DMS79 (cell line): ENCODE results near the gene RXRG.
A peak's percentile ranks its signal among the peaks of the same experiment; 100 is the strongest.

Experiments
- DNase-seq: peaks from one replicate; lab custom pipeline; 2025; lab: John Stamatoyannopoulos, UW

The RXRG gene

DNA sequence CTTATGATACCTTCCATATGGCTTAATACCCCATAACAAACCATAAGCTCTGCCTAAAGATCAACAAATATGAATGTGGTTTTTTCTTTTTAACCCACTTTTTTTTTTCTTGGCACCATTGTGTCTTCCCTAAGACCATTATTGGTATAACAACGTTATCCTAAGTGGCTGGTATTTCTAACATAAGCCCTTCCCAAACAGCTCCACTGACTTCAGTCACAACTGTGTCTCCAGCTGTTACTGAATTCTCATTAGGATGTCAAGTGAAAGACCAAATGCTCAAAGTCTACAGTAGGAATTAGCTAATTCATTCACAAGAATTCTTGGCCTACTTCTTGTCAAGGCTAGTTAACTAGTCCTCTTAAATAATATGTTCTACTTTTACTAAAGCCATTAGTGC lies 4.2 kb upstream of the RXRG start:
- no peak for DNase-seq

DNA sequence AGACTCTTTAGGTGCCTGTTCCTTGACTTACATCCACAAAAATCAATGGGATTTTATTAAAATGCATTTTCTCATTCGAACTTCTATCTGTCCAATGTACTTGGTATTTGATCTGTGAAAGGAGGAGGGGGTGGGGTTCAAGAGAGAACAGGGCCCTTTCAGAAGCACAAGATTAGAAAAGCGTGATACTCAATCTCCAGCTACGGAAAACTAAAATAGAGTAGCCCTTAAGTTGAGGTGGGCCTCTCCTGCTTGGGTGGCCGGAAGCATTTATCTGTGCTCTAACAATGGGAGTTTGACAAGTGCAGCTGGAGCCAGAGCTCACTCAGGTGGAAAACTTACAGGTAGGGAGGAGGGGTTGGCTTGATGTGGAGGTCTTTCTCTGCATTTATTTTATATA lies 462 bp upstream of the RXRG start:
- DNase-seq, result no peak

DNA sequence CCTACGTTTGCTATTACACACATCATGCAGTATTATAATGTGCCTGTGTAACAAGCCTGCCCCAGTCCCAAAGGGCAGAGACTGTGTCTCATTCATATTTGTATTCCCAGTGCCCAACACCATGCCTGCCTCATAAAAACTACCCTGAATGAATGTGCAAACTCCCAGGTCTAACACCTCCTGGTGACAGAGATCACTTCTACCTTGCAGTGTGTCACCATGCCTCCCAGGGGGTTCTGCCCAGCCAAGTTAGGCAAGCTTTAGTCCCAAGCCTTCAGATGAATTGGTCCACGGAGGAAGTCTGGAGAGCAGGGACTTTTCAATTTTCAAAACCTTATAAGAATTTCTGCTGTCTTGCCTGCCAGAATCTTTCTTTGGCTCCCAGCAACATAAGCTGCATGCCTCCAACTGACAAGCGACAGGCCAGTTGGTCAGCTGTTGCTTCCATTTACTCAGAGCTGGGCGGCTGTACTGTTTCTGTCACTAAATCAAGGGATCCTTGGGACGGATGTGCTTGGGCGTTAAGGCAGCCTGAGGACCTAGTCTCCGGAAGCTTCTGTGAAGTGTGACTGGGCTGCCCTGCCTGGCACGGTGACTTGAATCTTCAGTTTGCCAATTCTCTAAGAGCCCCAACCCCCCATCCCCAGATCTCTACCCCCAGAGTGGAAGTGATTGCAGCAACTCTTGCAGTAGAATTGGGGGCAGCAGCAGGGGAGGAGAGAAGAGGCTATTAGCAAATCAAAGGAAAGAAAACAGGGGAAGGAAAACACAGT lies 1.2 kb downstream of the RXRG start:
- no peak for DNase-seq

DNA sequence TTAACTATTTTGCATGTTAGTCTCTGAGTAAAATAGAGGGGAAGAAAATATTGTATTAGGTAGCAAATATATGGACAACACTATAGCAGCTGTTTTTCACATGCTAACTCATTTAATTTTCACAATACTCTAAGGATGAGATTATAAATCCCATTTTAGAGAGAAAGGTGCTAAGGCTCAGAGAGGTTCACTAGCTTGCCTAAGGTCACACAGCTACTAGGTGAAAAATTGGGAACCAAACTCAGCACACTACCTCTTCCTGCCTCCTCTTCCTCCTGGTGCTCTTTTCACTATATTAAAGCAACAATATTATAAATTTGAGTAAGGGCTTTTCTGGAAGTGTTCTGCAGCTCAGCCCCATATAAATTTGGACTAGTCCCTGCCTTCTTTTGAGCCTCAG lies 2.3 kb downstream of the RXRG start:
- no peak for DNase-seq

DNA sequence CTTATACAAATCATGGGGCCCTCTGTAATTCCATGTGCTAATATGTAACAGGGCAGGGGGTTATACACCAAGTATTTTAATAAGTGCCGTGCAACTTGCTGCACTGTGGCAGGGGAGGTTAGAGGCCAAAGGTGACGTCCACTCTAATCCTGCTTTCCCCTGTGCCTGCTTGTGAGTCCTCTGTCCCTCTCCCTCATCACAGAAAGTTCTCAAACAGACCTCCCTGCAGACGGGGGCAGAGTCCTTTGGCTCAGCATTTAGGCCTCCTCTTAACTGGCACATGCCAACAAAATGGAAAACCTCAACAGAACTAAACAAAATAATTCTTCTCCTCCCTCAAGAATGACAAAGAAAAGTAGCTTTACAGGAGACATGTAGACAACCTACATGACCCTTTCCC lies 2.9 kb downstream of the RXRG start:
- no peak for DNase-seq

DNA sequence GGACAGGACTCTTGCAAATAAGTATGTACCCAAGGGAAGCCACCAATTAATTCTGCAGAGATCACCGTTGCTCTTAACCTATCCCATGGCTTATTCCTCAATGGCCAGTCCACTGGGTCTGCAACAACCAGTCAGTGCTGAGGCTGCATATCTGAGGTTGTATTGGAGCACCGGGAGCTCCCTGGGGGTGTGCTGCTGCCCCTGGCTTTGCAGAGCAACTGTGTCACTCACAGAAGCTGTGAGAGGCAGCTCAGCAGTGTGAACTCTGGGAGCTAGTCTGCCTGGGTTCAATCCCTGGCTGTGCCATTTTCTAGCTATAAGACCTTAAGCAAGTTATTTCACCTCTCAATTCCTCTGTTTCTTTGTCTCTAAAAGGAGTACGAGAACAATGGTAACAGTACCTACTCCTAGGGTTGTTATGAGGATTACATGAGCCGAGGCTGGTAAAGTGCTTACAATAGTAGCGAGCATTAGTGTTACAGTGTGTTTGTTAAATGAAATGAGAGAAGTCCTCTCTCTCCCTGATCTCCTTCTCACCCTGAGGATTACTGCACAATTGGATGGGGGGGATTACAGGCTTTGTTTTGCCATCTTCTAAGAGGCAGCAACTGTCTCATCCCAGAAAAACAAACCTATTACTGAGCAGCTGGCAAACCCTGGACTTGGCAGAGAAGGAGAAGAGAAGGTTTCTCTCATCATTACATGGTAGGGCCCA lies 3.6 kb downstream of the RXRG start:
- DNase-seq, result no peak

DNA sequence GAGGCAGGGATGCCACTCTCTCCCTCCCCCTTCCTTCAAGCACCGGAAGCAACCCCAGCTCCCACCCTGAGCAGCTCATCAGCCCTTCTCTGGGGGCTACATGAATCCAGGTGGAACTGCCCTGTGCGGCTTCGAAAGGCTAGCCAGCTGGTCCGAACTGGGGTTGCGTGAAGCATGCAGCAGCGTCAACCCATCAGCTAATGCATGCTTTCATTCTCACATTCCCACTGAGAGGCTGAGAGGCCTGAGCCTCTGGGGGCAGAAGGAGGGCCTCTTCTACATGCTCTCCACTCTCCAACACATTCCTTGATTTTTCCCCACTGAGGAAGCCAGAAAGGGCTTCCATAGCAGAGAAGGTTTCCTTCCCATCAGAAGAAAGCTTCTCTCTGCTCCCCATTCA lies 5.6 kb downstream of the RXRG start:
- DNase-seq, result no peak

DNA sequence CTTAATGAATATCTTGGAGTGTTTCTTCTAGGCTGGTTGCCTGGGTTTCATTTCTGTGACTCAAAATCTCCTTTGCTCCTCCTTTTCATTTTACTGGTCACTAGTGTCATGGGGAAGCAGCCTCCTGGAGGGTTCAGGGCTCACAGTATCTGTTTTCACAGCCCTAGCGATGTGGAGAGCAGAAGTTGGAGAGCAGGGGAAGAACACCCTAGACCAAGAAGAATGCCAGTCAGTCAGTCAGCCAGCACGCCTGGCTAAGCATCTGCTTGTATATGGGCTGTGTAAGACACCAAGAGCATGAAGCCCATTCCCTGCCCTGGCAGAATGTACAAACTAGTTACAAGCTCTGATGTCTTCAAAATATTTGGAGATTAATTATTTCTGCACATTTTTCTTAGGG lies 7.9 kb downstream of the RXRG start:
- no peak for DNase-seq

DNA sequence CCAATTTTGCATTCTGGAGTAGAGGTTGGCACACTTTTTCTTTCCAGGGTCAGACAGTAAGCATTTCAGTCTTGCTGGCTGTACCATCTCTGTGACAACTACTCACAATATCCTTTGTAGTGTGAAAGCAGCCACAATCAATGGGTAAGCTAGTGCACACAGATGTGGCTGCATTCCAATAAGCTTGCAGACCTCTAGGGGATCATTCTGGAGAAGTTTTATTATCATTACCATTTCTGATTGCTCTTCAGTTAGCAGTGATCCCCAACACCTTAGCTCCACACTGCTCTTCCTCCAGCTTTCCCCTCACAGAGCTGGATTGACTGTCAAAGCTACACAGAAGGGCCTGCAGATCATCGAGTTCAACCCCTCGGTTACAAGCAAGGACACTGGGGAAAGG lies 9.1 kb downstream of the RXRG start:
- no peak for DNase-seq

DNA sequence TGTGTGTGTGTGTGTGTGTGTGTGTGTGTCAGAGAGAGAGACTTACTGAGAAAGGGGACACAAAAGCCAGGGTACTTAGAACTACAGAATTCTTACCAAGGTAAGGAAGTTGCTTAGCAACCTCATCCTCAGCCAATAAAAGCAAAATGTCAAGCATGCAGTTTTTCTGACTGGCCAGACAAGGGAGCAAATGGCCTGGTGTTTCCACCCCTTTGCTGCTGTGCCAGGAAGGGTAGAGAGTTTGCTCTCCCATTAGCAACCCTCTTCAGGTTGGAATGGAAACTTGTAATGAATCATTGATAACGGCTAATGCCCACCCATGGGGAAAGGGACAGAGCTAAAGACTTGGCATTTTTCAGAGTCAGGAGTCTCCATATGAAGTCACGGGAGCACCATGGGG lies 10.6 kb downstream of the RXRG start:
- DNase-seq, result peak; percentile 62

DNA sequence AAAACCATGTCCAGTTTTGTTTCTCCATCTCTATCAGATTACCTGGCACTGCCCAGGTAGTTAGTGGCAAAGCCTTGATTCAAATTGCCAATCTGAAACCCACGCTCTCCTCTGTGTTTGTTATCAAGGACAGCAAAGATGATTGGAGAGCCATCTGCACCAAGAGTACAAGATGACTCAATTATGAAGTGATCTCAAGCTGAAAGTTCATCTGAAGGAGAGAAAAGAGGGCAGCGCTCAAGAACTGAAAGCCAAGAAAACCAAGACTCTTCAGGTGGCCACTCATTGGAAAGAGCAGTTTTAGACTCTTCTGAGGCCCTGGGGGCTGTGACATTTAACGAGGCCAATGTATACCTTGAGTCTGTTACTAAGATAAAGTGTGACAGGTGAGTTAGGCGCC lies 13.8 kb downstream of the RXRG start:
- peak; percentile 26 for DNase-seq

DNA sequence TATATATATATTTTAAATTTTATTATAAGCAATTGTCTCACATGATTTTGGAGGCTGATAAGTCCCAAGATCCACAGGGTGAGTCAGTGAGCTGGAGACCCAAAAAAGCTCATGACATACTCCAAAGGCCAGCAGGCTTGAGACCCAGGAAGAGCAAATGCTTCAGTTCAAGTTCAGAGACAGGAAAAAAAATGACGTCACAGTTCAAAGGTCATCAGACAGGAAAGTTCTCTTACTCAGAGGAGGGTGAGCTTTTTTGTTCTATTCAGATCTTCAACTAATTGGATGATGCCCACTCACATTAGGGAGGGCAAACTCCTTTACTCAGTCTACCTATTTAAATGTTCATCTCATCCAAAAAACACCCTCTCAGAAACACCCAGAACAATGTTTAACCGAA lies 18.2 kb downstream of the RXRG start:
- no peak for DNase-seq

DNA sequence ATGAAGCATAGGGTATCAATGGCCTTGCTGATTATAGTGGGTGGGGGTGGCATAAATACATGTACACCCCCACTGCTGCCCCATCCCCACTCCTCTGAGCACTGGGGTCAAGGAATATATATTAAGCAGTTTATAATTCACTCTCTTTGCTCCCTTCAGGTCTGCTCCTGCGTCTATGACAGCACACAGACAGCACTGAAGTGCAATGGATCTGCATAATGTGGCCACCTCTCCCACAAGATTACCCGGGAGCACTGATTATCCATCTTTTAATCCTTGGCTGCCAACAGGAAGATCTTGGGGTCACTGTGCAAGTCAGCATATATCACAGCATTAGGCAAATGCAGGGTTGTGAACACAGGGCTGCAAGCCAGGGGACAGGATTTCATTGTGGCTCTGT lies 19.3 kb downstream of the RXRG start:
- DNase-seq, result no peak

DNA sequence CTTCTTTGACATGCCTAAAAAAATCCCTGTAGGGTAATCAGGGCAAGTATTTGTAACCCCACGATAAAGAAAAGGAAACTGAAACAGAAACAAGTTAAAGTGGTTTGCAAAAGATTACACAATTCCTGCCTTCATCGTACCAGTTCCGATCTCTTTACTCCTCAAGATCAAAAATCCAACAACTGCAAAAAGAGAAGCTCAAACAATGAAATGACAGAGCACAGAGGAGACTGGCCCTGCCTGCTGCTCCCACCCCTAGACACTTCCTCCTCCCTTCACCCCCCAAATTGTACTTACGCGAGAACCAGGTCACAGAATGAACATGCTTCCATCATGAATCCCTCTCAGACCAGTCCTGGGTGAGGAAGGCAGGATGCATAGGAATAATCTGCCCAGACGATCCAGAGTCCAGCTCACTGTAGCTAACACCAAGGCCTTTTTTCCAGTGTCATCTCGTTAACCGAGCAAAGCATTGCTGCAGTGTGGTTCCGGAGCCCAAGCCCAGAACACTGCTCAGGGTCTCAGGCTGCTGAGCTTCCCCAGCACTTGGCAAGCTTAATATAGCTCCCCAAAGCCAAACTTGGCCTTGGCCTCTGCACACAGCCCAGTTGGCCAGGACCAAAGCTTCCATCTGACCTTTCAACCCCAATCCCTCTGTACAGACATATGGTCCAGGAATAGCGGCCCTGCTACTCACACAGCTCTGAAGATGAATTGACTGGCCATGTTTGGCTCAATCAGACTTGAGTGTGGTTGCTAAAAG lies 20.3 kb downstream of the RXRG start:
- no peak for DNase-seq

DNA sequence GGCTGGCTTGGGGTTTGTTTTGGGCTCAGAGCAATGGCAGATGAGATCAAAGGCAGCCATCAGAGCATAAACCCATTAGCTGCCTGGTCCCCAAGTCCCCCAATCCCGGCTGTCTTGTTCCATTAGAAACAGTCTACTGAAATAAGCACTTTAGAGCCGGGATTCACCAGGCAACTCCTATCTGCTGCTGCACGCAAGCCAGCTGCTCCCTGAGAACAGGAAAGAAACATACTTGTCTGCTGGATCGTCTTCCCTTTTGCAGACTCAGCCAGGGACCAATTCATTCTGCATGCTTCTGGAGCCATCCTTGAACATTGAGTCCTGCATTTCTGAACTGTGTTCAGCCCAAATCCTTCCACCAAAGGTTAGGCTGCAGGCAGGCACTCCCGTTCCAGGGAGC lies 21.8 kb downstream of the RXRG start:
- no peak for DNase-seq

DNA sequence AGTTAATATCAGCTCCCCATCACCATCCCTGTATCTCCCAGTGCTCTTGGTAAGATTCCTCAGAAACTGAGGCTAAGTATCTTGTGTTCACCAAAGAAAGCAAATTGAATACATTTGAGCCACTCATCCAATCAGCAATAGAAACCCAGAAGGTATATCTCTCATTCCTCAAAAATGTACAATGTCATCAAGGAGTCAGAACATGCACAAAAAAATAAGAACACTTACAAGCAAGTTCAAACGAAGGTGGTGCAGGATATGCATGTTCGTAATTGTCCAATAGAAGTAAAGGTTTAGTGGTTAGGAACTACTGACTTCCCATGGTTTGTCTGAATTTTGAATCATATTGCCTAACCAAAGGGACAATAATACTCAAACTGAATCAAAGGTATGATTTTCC lies 24.3 kb downstream of the RXRG start:
- DNase-seq, result no peak

DNA sequence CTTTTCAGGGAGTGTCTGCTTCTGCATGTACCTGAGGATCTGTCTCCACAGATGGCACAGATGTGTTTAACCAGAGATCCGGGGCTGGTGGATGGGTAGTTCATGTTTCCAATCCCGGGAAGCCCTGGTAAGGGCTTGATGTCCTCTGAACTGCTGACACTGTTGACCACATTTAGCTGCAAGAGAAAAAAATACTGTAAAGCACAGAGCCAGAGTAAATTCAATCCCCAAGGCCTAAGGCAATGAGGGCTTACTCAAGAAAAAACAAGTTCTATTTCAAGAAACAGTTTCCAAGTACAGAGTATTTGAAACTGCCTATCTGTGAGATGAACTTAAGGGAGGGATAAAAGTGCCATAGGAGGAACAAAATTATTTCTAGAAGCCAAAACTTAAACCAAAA lies 25.1 kb downstream of the RXRG start:
- no peak for DNase-seq

DNA sequence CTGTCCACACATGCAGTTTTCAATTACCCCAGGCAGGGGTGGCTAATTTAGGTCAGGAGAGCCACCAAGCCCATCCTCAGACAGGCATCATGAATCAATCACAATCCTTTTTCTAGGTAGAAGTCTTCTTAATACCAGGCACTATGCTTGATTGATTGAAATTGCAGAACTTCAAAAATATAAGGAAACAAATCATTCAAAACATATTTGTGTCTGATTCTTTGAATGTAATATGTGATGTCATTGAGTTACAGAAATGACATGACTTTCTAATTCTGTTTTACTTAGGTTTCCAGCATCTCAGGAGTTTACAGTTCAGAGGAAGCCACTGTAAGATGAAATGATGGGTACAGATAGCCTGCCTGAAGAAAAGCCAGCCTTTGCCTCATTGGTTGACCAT lies 26.7 kb downstream of the RXRG start:
- no peak for DNase-seq

DNA sequence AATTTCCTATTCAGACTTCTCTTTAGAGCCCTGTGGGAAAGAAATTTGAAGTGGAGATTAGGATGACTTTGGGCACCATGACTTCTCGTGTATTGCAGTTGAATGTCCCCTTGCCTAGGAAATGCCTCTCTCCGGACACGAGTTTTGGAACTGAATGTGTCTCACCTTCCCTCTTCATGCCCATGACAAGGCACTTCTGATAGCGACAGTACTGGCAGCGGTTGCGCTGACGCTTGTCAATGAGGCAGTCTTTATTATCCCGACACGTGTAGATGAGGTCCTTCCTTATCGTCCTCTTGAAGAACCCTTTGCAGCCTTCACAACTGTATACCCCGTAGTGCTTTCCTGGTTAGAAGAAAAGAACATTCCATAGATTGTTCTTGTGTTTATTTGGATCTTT lies 28.1 kb downstream of the RXRG start:
- no peak for DNase-seq

DNA sequence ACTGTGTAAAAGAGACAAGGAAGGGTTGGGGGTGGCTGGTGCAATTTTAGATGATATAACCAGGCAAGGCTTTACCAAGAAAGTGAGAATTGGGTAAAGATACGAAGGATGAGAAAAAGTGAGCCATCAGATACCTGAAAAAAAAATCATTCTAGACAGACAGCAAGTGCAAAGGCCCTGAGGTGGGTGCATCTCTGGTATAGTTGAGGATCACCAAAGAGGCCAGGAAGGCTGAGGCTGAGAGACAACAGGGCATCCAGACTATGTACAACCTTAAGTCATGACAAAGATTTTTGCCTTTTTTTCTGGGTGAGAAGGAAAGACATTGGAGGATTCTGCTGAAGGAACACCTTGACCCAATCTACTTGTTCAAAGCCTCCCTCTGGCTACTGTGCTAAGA lies 29.9 kb downstream of the RXRG start:
- DNase-seq, result no peak

DNA sequence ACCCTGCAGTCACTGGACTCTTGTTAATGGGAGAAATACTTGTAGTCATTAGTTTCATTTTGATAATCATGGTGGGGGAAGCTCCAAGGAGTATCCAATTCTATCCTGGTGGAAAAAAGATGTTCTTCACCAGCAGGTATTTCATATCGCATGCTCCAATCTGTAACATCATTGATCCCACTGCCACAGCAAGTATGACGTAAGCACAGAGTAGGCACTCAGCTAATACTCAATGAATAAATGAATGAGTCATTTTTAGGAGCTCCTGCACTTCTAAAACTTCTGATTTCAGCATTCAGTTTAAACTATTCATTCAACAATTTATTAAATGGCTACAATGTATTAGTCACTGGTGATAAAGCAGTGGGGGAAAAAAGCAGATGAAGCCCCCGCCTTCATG lies 30.3 kb downstream of the RXRG start:
- no peak for DNase-seq

DNA sequence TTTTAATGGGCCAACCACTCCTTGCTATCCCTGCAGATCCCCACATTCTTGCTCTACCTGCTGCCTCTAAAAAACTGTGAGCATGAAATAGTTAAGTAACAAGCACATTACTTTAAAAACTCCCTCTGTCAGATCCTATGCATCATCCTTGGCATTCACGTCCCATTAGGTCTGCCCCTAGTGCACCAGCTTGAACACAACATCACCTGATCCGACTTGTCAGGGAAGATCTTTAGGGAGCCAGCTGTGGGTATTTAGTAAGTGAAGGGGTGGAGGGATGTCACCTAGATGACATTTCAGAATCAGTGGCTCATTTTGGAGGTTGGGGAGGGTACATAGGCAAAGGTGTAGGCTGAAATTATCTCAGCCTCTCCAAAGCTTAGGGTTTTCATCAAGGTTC lies 33.5 kb downstream of the RXRG start:
- no peak for DNase-seq

DNA sequence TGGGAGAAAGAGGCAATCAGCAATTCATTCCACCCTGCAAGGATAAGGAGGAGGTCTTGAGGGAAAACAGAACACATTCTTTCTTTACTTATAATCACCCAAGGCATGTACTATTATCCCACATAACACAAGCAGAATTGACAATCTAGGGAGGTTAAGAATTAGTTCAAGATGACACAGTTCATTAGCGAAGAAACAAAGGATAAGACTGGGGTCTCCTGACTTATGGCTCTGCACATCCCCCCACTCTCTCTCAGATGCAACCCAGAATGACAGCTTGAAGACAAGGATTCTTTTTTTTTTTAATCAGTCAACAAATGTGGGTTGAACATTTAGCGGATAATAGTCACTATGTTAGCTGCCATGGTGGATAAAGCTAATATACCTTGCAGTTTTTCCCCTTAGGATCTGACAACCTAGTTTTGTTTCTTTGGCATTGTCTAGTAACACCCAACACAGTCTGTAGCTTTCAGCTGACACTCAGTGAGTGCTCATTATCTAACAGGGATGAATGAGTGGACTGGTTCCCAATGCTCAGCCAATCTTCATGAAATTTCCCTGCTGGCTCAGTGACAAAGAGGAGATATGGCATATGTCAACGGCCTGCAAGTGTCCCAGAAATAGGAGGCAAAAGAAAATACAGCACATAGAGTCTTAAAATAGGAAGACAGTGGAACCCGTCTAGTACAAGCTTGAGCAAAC lies 35.1 kb downstream of the RXRG start:
- DNase-seq, result no peak
